Measurements from ENCODE around the gene TNS1.

The TNS1 gene

GRCh38 chr2:217978536-217979150 is 24.2 kb downstream of the TNS1 start:
- H3K4me3 ChIP-seq (ENCODE audit: low read depth, low read length): peak overlapping the region; percentile 74
- peak overlapping the region; percentile 55 for H3K27ac ChIP-seq

GRCh38 chr2:217977840-217978535 is 24.8 kb downstream of the TNS1 start:
- Histone ChIP-seq H2AFZ (peak overlapping the region; percentile 43), H3K27ac (peak overlapping the region; percentile 55), H3K9ac (no peak overlapping the region), H3K79me2 (peaks cover 24% of the 10 kb centered on the region), H3K4me3 (ENCODE audit: low read depth, low read length) (peak overlapping the region; percentile 74), H3K9me3 (ENCODE audit: control insufficient read depth, low read length) (no peaks in the 10 kb centered on the region), H3K4me1 (peaks cover 41% of the 10 kb centered on the region), H3K27me3 (ENCODE audit: control insufficient read depth, insufficient read depth, low read length) (no peaks in the 10 kb centered on the region), H3K4me2 (ENCODE audit: low read length) (peak overlapping the region; percentile 70), H3K36me3 (ENCODE audit: control insufficient read depth, insufficient read depth, low read length) (no peaks in the 10 kb centered on the region)
- no peak for TF ChIP-seq CTCF (IDR thresholded peaks at IDR 0.05)

More at GRCh38 chr2:217978536-217979150, 24.2 kb downstream of the TNS1 start:
- Histone ChIP-seq H3K36me3 (ENCODE audit: control insufficient read depth, insufficient read depth, low read length) (no peaks in the 10 kb centered on the region), H3K27me3 (ENCODE audit: control insufficient read depth, insufficient read depth, low read length) (no peaks in the 10 kb centered on the region), H3K4me1 (peaks cover 38% of the 10 kb centered on the region), H3K79me2 (peaks cover 20% of the 10 kb centered on the region), H3K9me3 (ENCODE audit: control insufficient read depth, low read length) (no peaks in the 10 kb centered on the region), H3K4me2 (ENCODE audit: low read length) (peak overlapping the region; percentile 70), H2AFZ (peak overlapping the region; percentile 74), H3K9ac (no peak overlapping the region)
- no peak for TF ChIP-seq CTCF (IDR thresholded peaks at IDR 0.05)

GRCh38 chr2:217976301-217976700 is 26.5 kb downstream of the TNS1 start:
- Histone ChIP-seq H3K27me3 (ENCODE audit: control insufficient read depth, insufficient read depth, low read length) (no peaks in the 10 kb centered on the region), H3K9ac (no peak overlapping the region), H3K27ac (no peak overlapping the region), H3K4me3 (ENCODE audit: low read depth, low read length) (no peak overlapping the region), H3K79me2 (peaks cover 32% of the 10 kb centered on the region), H3K4me1 (peaks cover 50% of the 10 kb centered on the region), H3K36me3 (ENCODE audit: control insufficient read depth, insufficient read depth, low read length) (no peaks in the 10 kb centered on the region), H2AFZ (no peak overlapping the region), H3K9me3 (ENCODE audit: control insufficient read depth, low read length) (no peaks in the 10 kb centered on the region), H3K4me2 (ENCODE audit: low read length) (no peak overlapping the region)
- TF ChIP-seq CTCF (IDR thresholded peaks at IDR 0.05): no peak

- no peaks in the 10 kb centered on the region for H3K9me3 ChIP-seq (ENCODE audit: control insufficient read depth, low read length)
- H3K79me2 ChIP-seq: peaks cover 32% of the 10 kb centered on the region
- no peak overlapping the region for H2AFZ ChIP-seq
- H3K4me3 ChIP-seq (ENCODE audit: low read depth, low read length): no peak overlapping the region
- no peak for TF ChIP-seq CTCF (IDR thresholded peaks at IDR 0.05)
- no peaks in the 10 kb centered on the region for H3K27me3 ChIP-seq (ENCODE audit: control insufficient read depth, insufficient read depth, low read length)
- no peaks in the 10 kb centered on the region for H3K36me3 ChIP-seq (ENCODE audit: control insufficient read depth, insufficient read depth, low read length)
- H3K4me2 ChIP-seq (ENCODE audit: low read length): no peak overlapping the region
- peaks cover 50% of the 10 kb centered on the region for H3K4me1 ChIP-seq
- H3K9ac ChIP-seq: no peak overlapping the region
- no peak overlapping the region for H3K27ac ChIP-seq
Measured at GRCh38 chr2:217975626-217976025, 27.2 kb downstream of the TNS1 start.
